ENCODE results near the gene ITFG2.
"Not testable (repeated sequence)": the region's sequence is repeated elsewhere in the genome, so short reads cannot be mapped to it uniquely, and the experiment has no call there.

The ITFG2 gene

DNA sequence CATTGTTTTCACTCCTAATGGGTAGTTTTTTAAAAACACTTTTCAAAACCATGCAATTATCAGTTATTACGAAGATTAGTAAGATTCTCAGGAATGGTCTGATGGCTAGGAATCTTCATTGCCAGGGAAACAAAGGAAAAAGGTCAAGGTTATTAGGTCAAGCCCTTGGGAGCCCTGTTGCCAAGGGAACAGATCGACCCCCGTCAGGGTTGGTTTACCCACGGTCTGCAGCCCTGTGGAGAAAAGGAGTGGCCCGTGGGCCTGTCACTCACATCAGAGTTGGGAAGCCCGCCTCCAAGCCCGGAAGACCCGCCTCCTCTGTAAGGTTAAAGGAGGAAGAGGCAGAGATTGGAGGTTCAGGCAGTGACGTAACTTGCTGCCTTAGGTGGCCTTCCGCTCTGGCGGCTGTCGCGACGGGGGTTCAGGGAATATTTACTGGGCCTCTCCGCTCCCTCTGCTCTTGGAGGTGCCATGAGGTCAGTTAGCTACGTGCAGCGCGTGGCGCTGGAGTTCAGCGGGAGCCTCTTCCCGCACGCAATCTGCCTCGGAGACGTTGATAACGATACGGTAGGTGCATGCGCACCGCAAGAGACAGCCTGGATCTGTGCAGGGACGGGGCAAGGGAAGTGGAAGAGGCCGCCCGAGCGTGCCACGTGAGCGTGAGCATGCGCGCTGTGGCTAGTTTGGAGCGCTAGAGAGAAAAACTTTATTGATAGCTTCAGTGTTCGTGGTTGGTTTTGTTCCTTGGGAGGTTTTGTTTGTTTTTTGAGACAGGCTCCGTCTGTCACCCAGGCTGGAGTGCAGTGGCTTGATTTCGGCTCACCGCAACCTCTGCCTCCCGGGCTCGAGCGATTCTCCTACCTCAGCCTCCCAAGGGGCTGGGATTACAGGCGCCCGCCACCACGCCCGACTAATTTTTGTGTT lies at the start of gene ITFG2:
TSS of gene ITFG2 (plus strand) at position 379 of the 924 bp plus-strand sequence. CDS start at position 472, 93 bp downstream.
- peak; percentile 85 to 98 for DNase-seq (ENCODE audit: extremely low read depth in 1 of 2, low read depth in 1 of 2)

DNA sequence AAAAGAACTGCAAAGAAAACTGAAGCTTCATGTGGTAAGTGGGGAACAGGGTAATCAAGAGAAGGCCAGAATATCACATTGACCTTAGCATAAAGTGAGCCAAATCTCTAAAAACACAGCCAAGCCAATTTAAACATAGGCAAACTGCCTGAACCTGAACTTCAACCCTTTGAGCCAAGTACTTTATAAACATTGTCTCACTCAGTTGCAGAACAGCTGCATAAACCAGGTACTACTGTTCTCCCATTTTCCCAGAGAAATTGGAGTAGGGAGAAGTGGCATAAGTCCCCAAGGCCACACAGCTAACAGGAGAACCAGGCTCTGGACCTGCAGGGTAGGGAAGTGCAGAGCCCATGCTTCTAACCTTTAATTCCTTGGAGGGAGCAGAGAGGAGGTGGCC lies 48.1 kb upstream of the ITFG2 start:
- no peak for DNase-seq (ENCODE audit: extremely low read depth in 1 of 2, low read depth in 1 of 2)

DNA sequence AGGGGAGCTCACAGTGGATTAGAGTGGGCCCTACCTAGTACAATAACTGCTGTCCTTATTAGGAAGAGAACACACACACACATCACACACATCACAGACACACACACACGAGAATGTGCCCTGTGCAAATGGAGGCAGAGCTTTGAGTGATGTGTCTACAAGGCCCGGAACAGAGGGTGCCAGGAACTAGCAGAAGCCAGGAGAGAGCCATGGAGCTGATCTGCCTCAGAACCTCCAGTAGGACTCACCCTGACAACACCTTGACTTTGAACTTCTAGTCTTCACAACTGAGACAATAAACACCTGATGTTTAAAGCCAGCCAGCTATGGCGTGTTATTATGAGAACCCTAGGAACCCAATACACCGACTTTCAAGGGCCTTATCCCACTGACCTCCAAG lies 47.4 kb upstream of the ITFG2 start:
- no peak for DNase-seq (ENCODE audit: extremely low read depth in 1 of 2, low read depth in 1 of 2)

DNA sequence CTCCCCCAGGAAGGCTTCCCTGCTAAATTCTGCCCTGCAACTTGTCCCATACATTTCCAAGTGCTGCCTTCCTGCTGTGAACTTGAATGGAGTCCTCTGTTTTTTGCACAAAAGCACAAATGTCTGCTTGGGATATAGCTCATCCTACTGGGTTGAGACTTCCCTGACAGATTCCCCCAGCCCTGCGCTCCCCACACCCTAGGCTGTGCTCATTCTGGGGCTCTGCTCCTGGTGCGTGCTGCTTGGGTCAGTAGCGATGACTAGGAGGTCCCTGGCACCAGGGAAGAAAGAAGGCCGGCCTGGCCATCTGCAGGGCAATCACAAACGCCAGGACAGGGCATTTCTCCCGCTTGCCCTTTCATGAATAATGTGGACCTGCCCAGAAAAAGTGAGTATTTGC lies 46.9 kb upstream of the ITFG2 start:
- DNase-seq (ENCODE audit: extremely low read depth in 1 of 2, low read depth in 1 of 2), result no peak

DNA sequence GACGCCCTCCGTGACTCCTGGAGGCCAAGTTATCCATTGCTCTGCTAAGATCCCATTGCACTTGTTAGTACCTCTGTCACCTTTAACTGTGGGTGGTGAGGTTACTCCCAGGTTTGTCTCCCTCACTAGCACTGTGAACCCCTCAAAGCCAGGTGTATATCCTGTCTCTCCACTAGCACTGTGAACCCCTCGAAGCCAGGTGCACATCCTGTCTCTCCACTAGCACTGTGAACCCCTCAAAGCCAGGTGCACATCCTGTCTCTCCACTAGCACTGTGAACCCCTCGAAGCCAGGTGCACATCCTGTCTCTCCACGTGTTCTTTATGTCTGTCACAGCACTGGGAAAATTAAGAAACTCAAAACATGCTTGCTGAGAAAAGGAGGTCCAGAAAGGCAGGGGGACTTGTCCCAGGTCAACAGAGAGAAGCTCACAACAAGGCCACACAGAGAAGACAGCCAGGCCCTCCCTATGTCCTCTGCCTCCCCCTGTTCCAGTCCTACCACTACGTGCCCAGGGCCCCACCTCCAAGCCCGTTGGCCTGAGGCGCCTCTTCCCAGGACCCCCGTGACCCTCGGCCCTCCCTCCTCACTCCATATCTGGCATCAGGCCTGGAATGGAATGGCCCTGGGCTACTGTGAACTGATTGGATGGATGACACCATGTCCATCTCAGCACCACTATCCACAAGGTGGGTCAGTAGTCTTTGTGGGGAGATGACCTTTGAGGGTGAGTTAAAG lies 44.1 kb upstream of the ITFG2 start:
- DNase-seq (ENCODE audit: extremely low read depth in 1 of 2, low read depth in 1 of 2), result no peak

DNA sequence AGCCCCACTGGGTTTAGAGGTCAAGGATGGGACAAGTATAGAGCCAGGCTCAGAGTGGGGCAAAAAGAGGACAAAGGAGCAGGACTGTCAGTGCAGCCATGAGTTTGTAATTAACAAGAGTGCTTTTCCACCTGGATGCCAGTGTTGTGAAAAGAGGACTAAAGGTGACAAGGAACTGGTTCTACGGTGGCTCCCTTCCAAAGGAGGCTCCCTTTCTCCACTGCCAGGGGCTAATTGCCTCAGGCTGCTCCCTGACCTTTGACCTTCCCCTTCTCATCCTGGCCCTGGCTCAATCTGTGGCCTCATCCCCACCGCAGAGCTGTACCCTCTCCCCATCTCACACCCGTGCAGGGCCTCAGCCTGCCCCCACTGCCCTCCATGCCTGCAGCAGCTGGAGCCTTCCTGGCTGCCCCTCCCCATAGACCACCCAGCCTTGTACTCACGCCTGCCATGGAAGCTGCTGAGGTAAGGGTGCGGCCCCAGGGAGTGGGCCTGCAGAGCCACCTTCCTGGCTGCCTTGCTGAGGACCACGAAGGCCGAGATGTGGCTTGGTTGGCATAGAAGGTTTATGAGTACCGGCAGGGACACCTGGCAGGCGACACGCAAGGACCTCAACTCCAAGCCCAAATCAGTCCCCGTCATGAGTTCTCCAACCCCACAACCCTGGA lies 42.5 kb upstream of the ITFG2 start:
- DNase-seq (ENCODE audit: extremely low read depth in 1 of 2, low read depth in 1 of 2), result no peak

DNA sequence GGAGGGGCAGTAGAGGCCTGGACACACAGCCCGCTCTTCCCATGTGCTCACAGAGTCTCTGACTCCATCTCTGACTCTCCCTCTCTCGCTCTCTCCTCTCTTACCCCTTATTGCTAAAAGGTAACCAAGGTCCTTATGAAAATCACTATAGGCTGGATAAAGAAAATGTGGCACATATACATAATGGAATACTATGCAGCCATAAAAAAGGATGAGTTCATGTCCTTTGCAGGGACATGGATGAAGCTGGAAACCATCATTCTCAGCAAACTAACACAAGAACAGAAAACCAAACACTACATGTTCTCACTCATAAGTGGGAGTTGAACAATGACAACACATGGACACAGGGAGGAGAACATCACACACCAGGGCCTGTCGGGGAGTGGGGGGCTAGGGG lies 41.9 kb upstream of the ITFG2 start:
- not testable (repeated sequence) for DNase-seq (ENCODE audit: extremely low read depth in 1 of 2, low read depth in 1 of 2)

DNA sequence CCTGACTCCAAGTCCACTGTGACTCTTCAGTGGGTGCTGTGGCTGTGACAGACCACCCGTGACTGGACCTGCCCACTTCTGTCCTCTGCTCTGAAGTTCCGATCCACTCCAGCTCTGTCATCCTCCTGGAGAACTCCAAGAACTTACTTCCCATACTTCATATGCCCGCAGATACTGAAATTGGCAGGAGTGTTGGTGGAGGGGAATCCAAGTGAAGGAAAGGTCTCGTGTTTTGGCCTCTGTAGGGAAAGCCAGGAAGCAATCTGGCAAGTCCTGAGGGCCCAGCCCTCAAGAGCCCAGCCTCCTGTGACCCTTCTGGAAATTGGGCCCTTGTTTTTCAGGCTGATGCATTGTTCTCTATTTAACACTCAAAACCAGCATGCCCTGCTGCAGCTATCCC lies 40.1 kb upstream of the ITFG2 start:
- no peak for DNase-seq (ENCODE audit: extremely low read depth in 1 of 2, low read depth in 1 of 2)

DNA sequence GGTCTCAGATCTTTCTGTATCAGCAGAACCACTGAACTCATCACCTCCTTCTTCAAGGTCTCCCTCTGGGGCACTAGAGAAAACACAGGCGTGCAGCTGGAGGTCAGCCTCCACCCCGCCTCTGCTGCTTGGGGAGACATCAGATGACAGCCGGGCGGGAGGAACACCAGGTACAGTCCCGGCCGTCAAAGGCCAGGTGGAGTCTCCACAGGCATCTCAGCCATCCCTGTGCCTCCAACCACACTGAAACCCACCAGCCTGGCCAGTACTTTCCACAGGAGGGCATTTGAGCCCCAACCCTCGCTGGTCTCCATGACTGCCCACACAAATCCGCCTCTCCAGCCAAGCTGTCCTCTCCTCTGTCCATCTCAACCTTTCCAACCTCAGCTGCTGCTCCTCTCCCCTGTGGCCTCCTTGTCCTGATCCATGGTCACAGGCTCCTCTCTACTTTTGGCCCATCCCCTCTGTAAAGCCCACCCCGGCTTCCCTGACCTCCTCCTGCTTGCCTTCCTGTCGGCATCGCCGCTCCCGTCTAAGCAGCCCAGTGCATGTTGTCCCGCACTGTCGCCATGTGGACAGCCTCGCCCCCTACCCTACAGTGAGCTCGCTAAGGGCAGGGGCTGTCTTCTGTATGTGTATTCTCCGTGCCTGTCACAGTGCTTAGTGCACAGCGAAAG lies 39.1 kb upstream of the ITFG2 start:
- no peak for DNase-seq (ENCODE audit: extremely low read depth in 1 of 2, low read depth in 1 of 2)

DNA sequence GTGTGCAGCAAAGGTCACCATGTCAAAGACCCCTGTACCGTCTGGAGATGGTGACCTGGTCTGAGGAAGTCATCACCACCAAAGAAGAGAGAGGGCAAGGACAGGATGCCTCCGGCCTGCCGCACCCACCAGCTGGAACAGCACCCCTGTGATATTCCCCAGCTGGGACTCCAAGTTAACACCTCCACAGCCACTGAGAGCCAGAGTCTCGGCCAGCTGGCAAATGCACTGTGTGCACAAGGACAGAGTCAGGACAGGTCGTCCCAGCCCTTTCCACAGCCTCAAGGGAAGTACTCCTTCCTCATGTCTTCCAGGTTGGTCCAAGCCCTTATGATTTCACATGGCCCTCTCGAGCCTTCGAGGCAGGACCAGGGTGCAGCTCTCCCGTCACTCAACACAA lies 37.0 kb upstream of the ITFG2 start:
- DNase-seq (ENCODE audit: extremely low read depth in 1 of 2, low read depth in 1 of 2), result no peak

DNA sequence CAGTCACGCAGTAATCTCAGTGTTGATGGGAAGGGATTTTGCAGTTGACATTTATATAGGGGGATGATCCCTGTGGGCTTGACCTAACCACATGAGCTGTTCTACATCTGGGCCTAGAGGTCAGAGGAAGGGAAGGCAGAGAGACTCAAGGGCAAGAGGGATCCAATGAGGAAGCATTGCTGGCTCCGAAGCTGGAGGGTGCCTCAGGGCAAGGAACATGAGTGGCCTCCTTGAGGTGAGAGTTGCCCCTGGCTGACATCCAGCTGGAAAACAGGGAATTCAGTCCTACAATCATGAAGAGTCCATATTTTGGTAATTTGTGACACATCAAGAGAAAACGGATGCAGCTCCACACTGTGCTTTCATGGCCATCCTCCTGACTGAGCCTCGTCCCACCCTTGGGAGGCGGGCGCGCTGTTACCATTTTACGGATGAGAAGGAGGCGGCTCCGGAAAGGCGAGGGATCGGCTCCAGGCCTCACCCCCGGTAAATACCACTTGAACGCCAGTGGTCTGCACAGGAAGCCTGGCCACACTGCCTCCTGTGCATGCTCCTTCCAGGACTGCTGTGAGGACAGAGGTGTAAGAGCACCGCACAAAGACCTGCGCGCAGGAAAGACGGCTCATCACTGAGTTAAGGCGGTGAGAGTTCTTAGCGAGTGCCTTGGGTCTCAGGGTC lies 36.2 kb upstream of the ITFG2 start:
- DNase-seq (ENCODE audit: extremely low read depth in 1 of 2, low read depth in 1 of 2), result no peak

DNA sequence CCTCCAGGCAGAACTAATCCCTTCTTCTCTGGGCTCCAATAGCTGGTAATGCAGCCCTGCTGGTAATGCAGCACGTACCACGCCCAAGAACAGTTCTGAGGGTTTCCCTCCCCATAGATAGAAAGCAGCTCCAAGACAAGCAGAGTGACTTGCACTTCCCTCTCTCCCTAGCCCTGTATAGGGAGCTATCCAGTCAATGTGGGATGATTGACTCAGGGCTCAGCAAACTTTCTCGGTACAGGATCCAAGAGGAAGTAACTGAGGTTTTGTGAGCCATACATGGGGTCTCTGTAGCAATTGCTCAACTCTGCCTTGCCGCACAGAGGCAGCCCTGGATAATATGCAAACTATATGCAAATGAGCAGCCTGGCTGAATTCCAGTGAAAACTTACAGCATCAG lies 33.2 kb upstream of the ITFG2 start:
- DNase-seq (ENCODE audit: extremely low read depth in 1 of 2, low read depth in 1 of 2), result no peak

DNA sequence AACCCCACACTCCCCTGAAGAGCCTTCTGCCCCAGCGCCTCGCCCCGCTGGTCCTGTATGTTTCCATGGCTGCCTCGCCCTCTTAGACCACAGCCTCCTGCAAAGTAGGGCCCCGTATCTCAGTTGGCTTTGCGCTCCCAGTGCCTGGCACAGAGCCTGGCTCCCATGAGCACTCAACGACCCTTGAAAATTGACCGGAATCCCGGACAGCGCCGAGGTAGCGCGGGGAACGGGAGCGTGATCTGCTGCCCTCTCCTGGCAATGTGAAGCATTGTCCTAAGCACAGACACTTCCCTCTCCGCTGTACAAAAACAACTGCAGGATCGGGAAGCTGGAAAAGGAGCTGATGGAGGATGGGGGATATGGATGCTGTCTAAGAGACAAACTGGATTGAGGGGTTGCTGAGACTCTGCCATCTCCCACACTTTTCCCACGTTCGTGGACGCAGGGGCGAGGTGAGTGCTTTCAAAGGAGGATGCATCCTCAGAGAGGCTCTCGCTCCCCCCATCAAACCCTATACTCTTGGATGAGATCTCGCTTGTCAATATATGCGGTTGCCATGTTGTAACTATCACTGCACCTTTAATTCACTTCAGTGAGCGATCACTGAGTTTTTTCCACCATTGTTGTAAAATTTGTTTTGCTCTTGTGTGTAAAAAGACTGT lies 28.4 kb upstream of the ITFG2 start:
- peak in 1 of 2 donors; percentile 9 for DNase-seq (ENCODE audit: extremely low read depth in 1 of 2, low read depth in 1 of 2)

DNA sequence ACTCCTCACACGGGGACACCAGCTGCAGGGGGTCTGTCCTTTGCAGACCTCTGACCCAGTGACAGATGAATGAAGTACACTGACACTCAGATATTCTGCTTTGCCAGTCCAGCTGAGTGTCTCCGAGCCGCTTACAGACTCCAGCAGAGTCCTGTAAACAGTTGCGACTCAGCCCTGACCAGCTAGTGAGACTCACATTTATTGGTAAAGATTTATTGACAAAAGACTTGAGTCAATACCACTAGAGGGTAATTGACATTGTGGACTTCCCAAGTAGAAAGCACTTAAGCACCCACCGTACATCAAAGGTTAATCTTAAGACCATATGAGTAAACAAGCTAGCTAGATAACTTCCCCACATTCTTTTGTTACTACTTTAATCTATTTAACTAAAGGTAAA lies 27.5 kb upstream of the ITFG2 start:
- DNase-seq (ENCODE audit: extremely low read depth in 1 of 2, low read depth in 1 of 2), result no peak

DNA sequence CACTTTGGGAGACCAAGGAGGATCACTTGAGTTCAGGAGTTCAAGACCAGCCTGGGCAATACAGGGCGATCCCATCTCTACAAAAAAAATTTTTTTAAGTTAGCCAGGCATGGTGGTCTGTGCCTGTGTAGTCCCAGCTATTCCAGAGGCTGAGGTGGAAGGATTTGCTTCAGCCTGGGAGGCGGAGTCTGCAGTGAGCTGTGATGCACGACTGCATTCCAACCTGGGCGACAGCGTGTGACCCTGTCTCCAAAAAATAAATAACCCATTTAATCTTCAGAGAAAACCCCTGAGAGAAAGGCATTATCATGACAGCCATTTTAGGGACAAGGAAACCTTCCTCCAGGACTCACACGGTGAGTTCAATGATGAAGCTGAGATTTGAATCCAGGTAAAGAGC lies 21.4 kb upstream of the ITFG2 start:
- no peak for DNase-seq (ENCODE audit: extremely low read depth in 1 of 2, low read depth in 1 of 2)

DNA sequence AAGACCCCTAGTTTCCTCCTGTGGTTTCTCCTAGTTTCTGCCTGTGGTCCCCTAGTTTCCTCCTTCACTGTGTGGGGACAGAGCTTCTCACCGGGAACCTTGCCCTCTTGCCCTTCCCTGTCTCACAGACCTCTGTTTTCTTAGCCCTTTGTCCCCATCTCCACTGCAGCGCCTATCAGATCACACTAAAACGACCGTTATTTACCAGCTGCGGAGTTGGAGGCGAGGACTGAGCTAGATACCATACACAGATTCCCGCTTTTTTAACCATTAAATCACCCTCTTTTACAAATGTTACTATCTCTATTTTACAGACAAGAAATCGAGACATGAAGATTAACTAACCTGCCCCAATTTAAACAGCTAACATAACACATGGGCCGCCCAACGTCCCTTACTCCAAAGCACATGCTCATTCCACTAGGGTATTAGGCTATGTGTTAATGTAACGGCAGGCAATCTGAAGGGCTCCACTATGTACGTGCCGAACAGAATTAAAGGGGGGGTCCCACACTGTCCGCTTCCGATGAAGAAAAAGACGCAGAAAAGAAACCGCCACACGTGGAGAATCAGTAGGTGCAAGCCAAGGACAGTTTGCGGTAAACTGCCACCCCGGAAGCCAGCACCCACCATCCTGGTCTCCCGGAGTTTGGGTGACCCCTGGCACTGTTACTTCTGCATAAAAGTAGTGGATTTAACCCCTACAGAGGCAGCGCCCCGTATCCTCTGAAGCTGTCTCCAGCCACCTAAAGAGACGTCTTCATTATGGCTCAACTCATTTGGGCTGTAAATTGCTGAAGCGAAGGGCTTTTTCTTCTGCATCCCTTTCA lies 19.6 kb upstream of the ITFG2 start:
- no peak for DNase-seq (ENCODE audit: extremely low read depth in 1 of 2, low read depth in 1 of 2)

DNA sequence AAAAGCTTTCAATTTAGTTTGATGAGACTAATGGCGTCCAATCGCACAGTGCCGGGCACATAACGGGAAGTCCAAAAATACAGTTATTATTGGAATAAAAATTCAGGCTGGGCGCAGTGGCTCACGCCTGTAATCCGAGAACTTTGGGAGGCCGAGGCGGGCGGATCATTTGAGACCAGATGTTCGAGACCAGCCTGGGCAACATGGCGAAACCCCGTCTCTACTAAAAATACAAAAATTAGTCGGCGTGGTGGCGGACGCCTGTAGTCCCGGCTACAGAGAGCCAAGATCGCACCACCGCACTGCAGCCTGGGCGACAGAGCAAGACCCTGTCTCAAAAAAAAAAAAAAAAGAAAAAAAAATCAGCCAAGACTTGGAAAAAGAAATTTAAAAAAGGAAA lies 18.9 kb upstream of the ITFG2 start:
- no peak for DNase-seq (ENCODE audit: extremely low read depth in 1 of 2, low read depth in 1 of 2)

DNA sequence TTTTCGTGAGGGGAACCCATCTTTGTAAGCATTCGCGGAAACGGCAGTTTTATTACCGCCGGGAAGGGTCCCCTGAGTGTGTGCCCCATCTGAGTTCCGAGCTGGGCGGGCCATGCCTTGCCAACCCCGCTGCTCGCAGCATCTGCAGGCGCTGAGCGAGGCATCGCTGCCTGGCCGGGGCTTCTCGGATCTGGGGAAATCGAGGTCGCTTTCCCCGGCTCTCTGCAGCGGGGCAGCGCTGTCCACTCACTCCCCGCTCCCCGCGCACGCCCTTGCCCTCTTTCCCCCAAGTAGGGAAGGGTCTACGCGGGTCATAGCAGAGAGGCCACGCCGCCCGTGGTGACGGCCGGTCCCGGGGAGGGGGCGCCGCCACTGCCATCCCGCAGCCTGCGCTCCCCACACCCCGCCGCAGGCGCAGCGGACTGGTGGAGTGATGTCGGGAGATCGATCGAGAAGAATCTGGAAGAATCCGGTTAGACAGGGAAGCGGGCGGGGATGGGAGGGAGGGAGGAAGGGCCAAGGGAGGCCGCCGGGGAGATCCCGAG lies 18.2 kb upstream of the ITFG2 start:
- peak in 1 of 2 donors; percentile 4 for DNase-seq (ENCODE audit: extremely low read depth in 1 of 2, low read depth in 1 of 2)

All from stimulated activated CD8-positive, alpha-beta memory T cell treated with anti-CD3 and anti-CD28 coated beads, Interleukin-7, amount 100 ng/mL, for 48 hours (primary cell).